ENCODE measurements around the gene FADS2. TPM values are rescaled to one million over a fixed set of nuclear protein-coding genes. Genes with fewer than 3 reads are reported as not detected.

Gene FADS2
- total RNA-seq, 1 experiment from 2014 or later = 17.1 TPM

GRCh38 chr11:61833471-61833870 is 5.4 kb downstream of the FADS2 start:
- BruUV-seq (replicated peaks) = no TSS peak
- Histone ChIP-seq H3K27me3 (ENCODE audit: insufficient read depth, low read length) (no peaks in the 10 kb centered on the region), H2AFZ (ENCODE audit: low read depth, low read length, poor library complexity, severe bottlenecking) (no peak overlapping the region), H3K79me2 (ENCODE audit: insufficient read depth, low read length) (no peaks in the 10 kb centered on the region), H4K20me1 (ENCODE audit: insufficient read depth) (no peaks in the 10 kb centered on the region), H3K9me2 (ENCODE audit: insufficient read depth) (no peaks in the 10 kb centered on the region), H3K9ac (ENCODE audit: low read length) (no peak overlapping the region), H3K4me2 (ENCODE audit: low read length) (no peak overlapping the region), H3K9me3 (ENCODE audit: control insufficient read depth in 1 of 2, insufficient read depth in 1 of 2, low read depth in 1 of 2, low read length in 2 of 2) (no peaks in the 10 kb centered on the region), H3K27ac (ENCODE audit: low read depth, low read length) (no peak overlapping the region), H3K4me1 (ENCODE audit: control insufficient read depth in 1 of 2, insufficient read depth in 2 of 2, low read length in 2 of 2) (peaks cover 0 to 5% of the 10 kb centered on the region in 2 experiments; a peak in 1 of 4 replicates), H3K36me3 (ENCODE audit: control insufficient read depth in 1 of 2, insufficient read depth in 2 of 2, low read length in 2 of 2) (no peaks in the 10 kb centered on the region), H3K4me3 (replicated peaks in 1 of 2; ENCODE audit: low read depth in 1 of 2, low read length in 2 of 2) (no peak overlapping the region)
- TF ChIP-seq EZH2 (IDR thresholded peaks at IDR 0.05) (no peak), POLR2AphosphoS5 (IDR thresholded peaks at IDR 0.05; ENCODE audit: low read depth, low read length) (no peak), RAD21 (IDR thresholded peaks at IDR 0.05; ENCODE audit: low read depth) (no peak), SRF (IDR thresholded peaks at IDR 0.05; ENCODE audit: low read depth) (no peak), EZH2phosphoT487 (IDR thresholded peaks at IDR 0.05; ENCODE audit: borderline replicate concordance) (no peak), ATF3 (IDR thresholded peaks at IDR 0.05) (no peak), FOSL1 (IDR thresholded peaks at IDR 0.05; ENCODE audit: low read depth) (no peak), ZBTB33 (IDR thresholded peaks at IDR 0.05; ENCODE audit: extremely low read depth, insufficient replicate concordance, low read length) (no peak), CEBPB (IDR thresholded peaks at IDR 0.05; ENCODE audit: low read depth) (no peak), SIN3A (IDR thresholded peaks at IDR 0.05; ENCODE audit: low read depth) (no peak), POLR2A (IDR thresholded peaks at IDR 0.05; ENCODE audit: borderline replicate concordance, extremely low read depth, insufficient read depth, insufficient read length) (no peak), YY1 (IDR thresholded peaks at IDR 0.05; ENCODE audit: extremely low read depth, insufficient replicate concordance, low read depth, low read length) (no peak), ZNF274 (IDR thresholded peaks at IDR 0.05; ENCODE audit: low read depth, low read length) (no peak), TCF7L2 (IDR thresholded peaks at IDR 0.05; ENCODE audit: borderline replicate concordance, extremely low read depth, insufficient read depth, insufficient read length) (no peak), SP1 (IDR thresholded peaks at IDR 0.05; ENCODE audit: low read depth) (no peak), JUND (IDR thresholded peaks at IDR 0.05) (no peak), EGR1 (IDR thresholded peaks at IDR 0.05; ENCODE audit: low read depth) (no peak), CTCF (IDR thresholded peaks at IDR 0.05 in 2 of 3, conservative IDR thresholded peaks at IDR 0.05 in 1 of 3; ENCODE audit: borderline replicate concordance in 1 of 3, insufficient read depth in 1 of 3, low read depth in 2 of 3, low read length in 2 of 3) (no peak), ELF1 (IDR thresholded peaks at IDR 0.05; ENCODE audit: borderline replicate concordance, low read depth) (no peak), MAX (IDR thresholded peaks at IDR 0.05) (no peak)
- ATAC-seq (no peak), DNase-seq (ENCODE audit: low read depth, low spot score) (no peak)
- intact Hi-C loops (cut with micrococcal nuclease) = no loop called here
- ChIA-PET RAD21 (ENCODE audit: low non-redundant PET in 1 of 2, low total read pairs in 2 of 2, uncharacterized antibody in 2 of 2, unreplicated experiment in 2 of 2) (no interaction called here), CTCF (no interaction called here), POLR2A (no interaction called here)

Data from HCT116 (cell line).